NCI-H446 (cell line): ENCODE results near the gene SNAPIN.
A peak's percentile ranks its signal among the peaks of the same experiment; 100 is the strongest.

Source experiments
- DNase-seq, 2 experiments: peaks; one replicate each; lab custom pipeline; 2025; lab: John Stamatoyannopoulos, UW

Gene SNAPIN

GRCh38 chr1:153678519-153679336 is 20.2 kb downstream of the SNAPIN start, which contains the start of gene NPR1:
TSS of gene NPR1 (plus strand) at chr1:153678688. CDS start at chr1:153679109, 421 bp downstream.
- peak in 1 of 2 experiments; percentile 19 for DNase-seq

- no peak for DNase-seq
These were observed 21.0 kb downstream of the SNAPIN start for GRCh38 chr1:153679337-153680119.

GRCh38 chr1:153680120-153680403 is 21.6 kb downstream of the SNAPIN start:
- DNase-seq, result no peak

GRCh38 chr1:153682730-153683129 is 24.2 kb downstream of the SNAPIN start:
- DNase-seq, result no peak

GRCh38 chr1:153683854-153684253 is 25.4 kb downstream of the SNAPIN start:
- no peak for DNase-seq

- DNase-seq, result no peak
These were observed 26.4 kb downstream of the SNAPIN start for GRCh38 chr1:153684892-153685291.

GRCh38 chr1:153685544-153686340 is 27.2 kb downstream of the SNAPIN start:
- no peak for DNase-seq

- no peak for DNase-seq
These were observed 29.0 kb downstream of the SNAPIN start for GRCh38 chr1:153687346-153688125.

GRCh38 chr1:153688276-153688675 is 29.8 kb downstream of the SNAPIN start:
- no peak for DNase-seq

- no peak for DNase-seq
These were observed 30.3 kb downstream of the SNAPIN start for GRCh38 chr1:153688736-153689328.

GRCh38 chr1:153693466-153693865 is 35.0 kb downstream of the SNAPIN start:
- DNase-seq, result no peak

- DNase-seq, result no peak
These were observed 38.2 kb downstream of the SNAPIN start for GRCh38 chr1:153696741-153697140.

GRCh38 chr1:153697191-153698019 is 38.9 kb downstream of the SNAPIN start:
- no peak for DNase-seq

GRCh38 chr1:153698020-153698922 is 39.8 kb downstream of the SNAPIN start:
- DNase-seq, result no peak

- DNase-seq, result no peak
These were observed 40.6 kb downstream of the SNAPIN start for GRCh38 chr1:153698923-153699714.

- DNase-seq, result no peak
These were observed 41.3 kb downstream of the SNAPIN start for GRCh38 chr1:153699768-153700167.

GRCh38 chr1:153705484-153705883 is 47.0 kb downstream of the SNAPIN start:
- DNase-seq, result no peak

- no peak for DNase-seq
These were observed 52.5 kb downstream of the SNAPIN start for GRCh38 chr1:153711026-153711425.
